GM10248 (cell line): ENCODE measurements around the gene BTLA.

Source experiments
- CTCF ChIA-PET: fragments of 300-600 bp; sonication (Branson Sonifier 250); formaldehyde crosslinking; extraction: SDS; loops from one replicate; lab custom pipeline; 2021; ENCODE audit warnings: antibody characterized with exemption; lab: Yijun Ruan, JAX
- POLR2A ChIA-PET: fragments of 350-650 bp; sonication (Branson Sonifier 250); formaldehyde crosslinking; extraction: SDS; loops from one replicate; lab custom pipeline; 2020; ENCODE audit warnings: antibody characterized with exemption; lab: Yijun Ruan, JAX
- DNase-seq: peaks from one replicate; pipeline ENCODE4 v3.0.0; 2012; ENCODE audit errors: extremely low spot score
- CTCF ChIP-seq: IDR thresholded peaks from 2 replicates; pipeline ENCODE4 v1.5.1; 2012; ENCODE audit warnings: mild to moderate bottlenecking, low read depth; ENCODE audit errors: extremely low read depth, missing control alignments, control extremely low read depth

BTLA gene

GRCh38 chr3:112417696-112418318 lies 81.5 kb downstream of the BTLA start:
- ChIA-PET CTCF (no interaction called here), POLR2A (no interaction called here)
- no peak for DNase-seq
- no peak for TF ChIP-seq CTCF

GRCh38 chr3:112416391-112417212 lies 82.7 kb downstream of the BTLA start:
- DNase-seq = no peak
- ChIA-PET CTCF (interaction anchor here (0.9 to 1.6 kb wide), 3 partner anchors 12 to 128 kb away, joined by 3 to 5 read pairs (median 4); no protein-coding TSS in a partner anchor), POLR2A (no interaction called here)
- no peak for TF ChIP-seq CTCF

- ChIA-PET CTCF (interaction anchor here (1.6 kb wide), 1 partner anchor 11 kb away, joined by 5 read pairs; no protein-coding TSS in a partner anchor), POLR2A (no interaction called here)
- TF ChIP-seq CTCF = no peak
- no peak for DNase-seq
Observed at GRCh38 chr3:112415390-112415789, 83.9 kb downstream of the BTLA start.
